Measurements from ENCODE around the gene SUN5.

SUN5 gene

GRCh38 chr20:32946629-32947028 lies 57.6 kb downstream of the SUN5 start:
- no peak for DNase-seq
- TF ChIP-seq GATA1 (IDR thresholded peaks at IDR 0.05; ENCODE audit: low read depth, low read length) (no peak), POLR2A (IDR thresholded peaks at IDR 0.05; ENCODE audit: low read length) (no peak)

- peak in 1 of 2 experiments; percentile 7 for DNase-seq
- TF ChIP-seq POLR2A (IDR thresholded peaks at IDR 0.05; ENCODE audit: low read length) (no peak), GATA1 (IDR thresholded peaks at IDR 0.05; ENCODE audit: low read depth, low read length) (no peak)
These were observed 58.5 kb downstream of the SUN5 start for GRCh38 chr20:32945710-32946221.

GRCh38 chr20:32943490-32944052 lies 60.7 kb downstream of the SUN5 start:
- no peak for DNase-seq
- TF ChIP-seq GATA1 (IDR thresholded peaks at IDR 0.05; ENCODE audit: low read depth, low read length), result no peak
- no peak for TF ChIP-seq POLR2A (IDR thresholded peaks at IDR 0.05; ENCODE audit: low read length)

GRCh38 chr20:32941155-32941885 lies 62.9 kb downstream of the SUN5 start:
- TF ChIP-seq POLR2A (IDR thresholded peaks at IDR 0.05; ENCODE audit: low read length), result no peak
- no peak for TF ChIP-seq GATA1 (IDR thresholded peaks at IDR 0.05; ENCODE audit: low read depth, low read length)

GRCh38 chr20:32934580-32934979 lies 69.7 kb downstream of the SUN5 start:
- TF ChIP-seq GATA1 (IDR thresholded peaks at IDR 0.05; ENCODE audit: low read depth, low read length) (no peak), POLR2A (IDR thresholded peaks at IDR 0.05; ENCODE audit: low read length) (no peak)
- no peak for DNase-seq

More at GRCh38 chr20:32941155-32941885, 62.9 kb downstream of the SUN5 start:
- no peak for DNase-seq

Measured in erythroblast (primary cell).